HCT116 (cell line): ENCODE results near the gene DAPP1.

Experiments
- CEBPB ChIP-seq: IDR thresholded peaks from 2 replicates; pipeline ENCODE4 v1.6.1; 2012; ENCODE audit warnings: low read depth
- POLR2A ChIP-seq: IDR thresholded peaks from 2 replicates; pipeline ENCODE4 v1.7.0; 2011; ENCODE audit warnings: borderline replicate concordance; ENCODE audit not compliant: insufficient read depth, insufficient read length; ENCODE audit errors: extremely low read depth

- no peak for TF ChIP-seq CEBPB
- no peak for TF ChIP-seq POLR2A
Measured at GRCh38 chr4:99859618-99860017, 43.0 kb downstream of the DAPP1 start.
